ENCODE results near the gene XYLT1. TPM values are rescaled to one million over a fixed set of nuclear protein-coding genes. Genes with fewer than 3 reads are reported as not detected.

Gene XYLT1
- total and polyA plus RNA-seq, 12 donors, result 0.29 to 4.0 (median 1.6) TPM

- ATAC-seq (peak in 6 of 8 donors; percentile 19 to 65 (median 46)), DNase-seq (no peak)
- TF ChIP-seq CTCF (IDR thresholded peaks at IDR 0.05), result no peak
- no peak overlapping the region for H3K4me3 ChIP-seq
- WGBS, 2 donors, result 37 to 44% methylated on average over 9 of the region's 9 CpGs
- no peaks in the 10 kb centered on the region for H3K9me3 ChIP-seq
- H3K36me3 ChIP-seq, result no peaks in the 10 kb centered on the region
- H3K27me3 ChIP-seq, result no peaks in the 10 kb centered on the region
- peaks cover 4 to 31% (median 22%) of the 10 kb centered on the region in 9 donors for H3K4me1 ChIP-seq
- intact Hi-C loops (cut with DNase I), result loop anchor here in 1 of 10 donors (10.0 kb wide), 1 partner anchor 51 kb away; no protein-coding TSS in a partner anchor
- H3K27ac ChIP-seq, result peak overlapping the region in 5 of 10 donors; percentile 3 to 52 (median 15)
These were observed 74.8 kb downstream of the XYLT1 start for GRCh38 chr16:17395849-17396480.

- TF ChIP-seq CTCF (IDR thresholded peaks at IDR 0.05), result no peak
- intact Hi-C loops (cut with DNase I), result loop anchor here in 1 of 10 donors (10.0 kb wide), 1 partner anchor 48 kb away; no protein-coding TSS in a partner anchor
- ATAC-seq, result no peak
- peaks cover 4 to 31% (median 21%) of the 10 kb centered on the region in 9 donors for H3K4me1 ChIP-seq
- no peaks in the 10 kb centered on the region for H3K27me3 ChIP-seq
- H3K4me3 ChIP-seq, result no peak overlapping the region
- DNase-seq, result no peak
- no peak overlapping the region for H3K27ac ChIP-seq
- 77 to 87% methylated on average over 5 of the region's 5 CpGs for WGBS, 2 donors
- no peaks in the 10 kb centered on the region for H3K36me3 ChIP-seq
- no peaks in the 10 kb centered on the region for H3K9me3 ChIP-seq
These were observed 77.7 kb downstream of the XYLT1 start for GRCh38 chr16:17392857-17393692.

DNA sequence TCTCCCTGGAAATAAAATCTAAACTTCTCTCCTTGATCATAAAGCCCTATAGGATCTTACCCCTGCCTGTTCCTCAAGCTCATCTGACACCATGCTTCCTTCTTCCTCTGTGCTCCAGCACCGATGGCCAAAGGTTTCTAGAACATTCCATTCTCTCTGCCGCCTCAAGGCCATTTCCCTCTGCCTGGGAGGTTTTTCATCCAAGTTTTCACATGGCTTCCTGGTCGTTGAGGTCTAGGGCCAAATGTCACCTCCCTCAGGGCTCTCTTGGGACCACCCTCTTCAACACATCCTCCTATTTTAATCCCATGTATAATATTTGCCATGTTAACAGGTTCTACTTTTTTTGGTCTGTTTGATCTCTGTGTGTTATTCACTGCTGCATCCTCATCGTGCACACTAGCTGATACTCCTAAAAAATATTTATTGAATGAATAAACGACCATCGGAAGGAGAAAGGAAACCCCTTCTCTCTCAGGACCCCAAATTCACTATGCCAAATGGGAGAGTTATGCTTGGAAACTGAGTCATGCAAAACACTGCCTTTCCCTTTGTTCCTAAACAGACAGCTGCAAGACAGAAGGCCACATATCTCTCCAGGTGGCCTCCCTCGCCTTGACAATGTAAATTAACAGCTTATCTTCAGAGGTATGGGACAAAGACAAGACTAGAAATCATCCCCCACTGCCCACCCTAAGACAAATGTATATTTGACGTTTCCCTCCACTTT lies 78.5 kb downstream of the XYLT1 start:
- Histone ChIP-seq H3K27ac (no peak overlapping the region), H3K4me1 (peaks cover 4 to 25% (median 14%) of the 10 kb centered on the region in 9 donors), H3K4me3 (no peak overlapping the region), H3K36me3 (no peaks in the 10 kb centered on the region), H3K27me3 (no peaks in the 10 kb centered on the region), H3K9me3 (no peaks in the 10 kb centered on the region)
- ATAC-seq, result no peak
- WGBS, 2 donors, result 64 to 72% methylated on average over 8 of the region's 8 CpGs
- intact Hi-C loops (cut with DNase I), result loop anchor here in 1 of 10 donors (10.0 kb wide), 1 partner anchor 47 kb away; no protein-coding TSS in a partner anchor
- no peak for TF ChIP-seq CTCF (IDR thresholded peaks at IDR 0.05)
- no peak for DNase-seq

GRCh38 chr16:17391715-17392114 lies 79.0 kb downstream of the XYLT1 start:
- Histone ChIP-seq H3K27me3 (no peaks in the 10 kb centered on the region), H3K9me3 (no peaks in the 10 kb centered on the region), H3K4me1 (peaks cover 3 to 19% (median 8%) of the 10 kb centered on the region in 9 donors), H3K27ac (no peak overlapping the region), H3K36me3 (no peaks in the 10 kb centered on the region), H3K4me3 (no peak overlapping the region)
- WGBS, 2 donors, result 94 to 96% methylated on average over 5 of the region's 5 CpGs
- intact Hi-C loops (cut with DNase I), result loop anchor here in 1 of 10 donors (10.0 kb wide), 1 partner anchor 47 kb away; no protein-coding TSS in a partner anchor
- TF ChIP-seq CTCF (IDR thresholded peaks at IDR 0.05), result no peak
- no peak for DNase-seq
- no peak for ATAC-seq

Data from heart right ventricle (tissue), 16 donors.